ENCODE data around the gene FAM20A.

DNA sequence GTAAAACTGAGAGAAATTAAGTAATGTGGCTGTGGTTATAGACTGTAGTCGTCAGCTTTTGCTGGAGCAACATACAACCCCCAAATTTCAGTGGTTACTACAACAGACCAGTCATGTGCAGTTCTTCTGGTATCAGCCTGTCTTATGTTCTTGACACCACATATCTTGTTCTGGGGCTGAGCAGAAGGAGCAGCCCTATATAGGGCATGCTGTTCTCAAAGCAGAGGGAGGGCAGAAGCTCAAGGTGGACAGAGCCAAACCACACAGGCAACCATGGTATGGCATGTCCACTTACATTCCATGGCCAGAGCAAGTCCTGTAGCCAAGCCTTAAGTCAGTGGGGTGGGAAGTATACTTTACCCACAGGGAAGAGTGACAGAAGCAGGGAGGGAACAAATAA lies 81.3 kb downstream of the FAM20A start:
- no peak for TF ChIP-seq ELF1 (IDR thresholded peaks at IDR 0.05; ENCODE audit: borderline replicate concordance, low read depth)
- TF ChIP-seq EZH2 (IDR thresholded peaks at IDR 0.05) = no peak

All from HCT116 (cell line).